Endothelial cell of umbilical vein (primary cell): ENCODE data around the gene THEMIS2.
A peak's percentile ranks its signal among the peaks of the same experiment; 100 is the strongest.

Source experiments
- EZH2 ChIP-seq: IDR thresholded peaks from 2 replicates; pipeline ENCODE4 v1.6.1; 2012; ENCODE audit warnings: borderline replicate concordance, low read depth, mild to moderate bottlenecking, moderate library complexity, low read length, inconsistent platforms; ENCODE audit not compliant: severe bottlenecking
- GATA2 ChIP-seq: IDR thresholded peaks from 2 replicates; pipeline ENCODE4 v1.7.0; 2011; ENCODE audit warnings: low read depth, mild to moderate bottlenecking, moderate library complexity, mixed read lengths, low read length; ENCODE audit not compliant: insufficient read length, insufficient read depth
- JUN ChIP-seq: IDR thresholded peaks from 2 replicates; pipeline ENCODE4 v1.6.1; 2011; ENCODE audit warnings: borderline replicate concordance, low read depth; ENCODE audit not compliant: insufficient read length, insufficient read depth
- MYC ChIP-seq: IDR thresholded peaks from one replicate; pipeline ENCODE4 v1.6.1; 2011; ENCODE audit warnings: mild to moderate bottlenecking, low read depth, low read length
- POLR2A ChIP-seq: IDR thresholded peaks from 2 replicates; pipeline ENCODE4 v1.6.1; 2012; ENCODE audit warnings: low read depth, mild to moderate bottlenecking, control low read depth, low read length
- POLR2AphosphoS5 ChIP-seq: IDR thresholded peaks from 2 replicates; pipeline ENCODE4 v1.6.1; 2012; ENCODE audit warnings: low read depth, mild to moderate bottlenecking, control low read depth, low read length, moderate library complexity; ENCODE audit not compliant: insufficient read depth
- TF ChIP-seq, protein P1 (sequence below), 2 donors: IDR thresholded peaks; 1 replicate in 1 of 2; 2 replicates in 1 of 2; pipeline ENCODE4 v1.5.1; 2011; ENCODE audit warnings: low read length in 2 of 2, mild to moderate bottlenecking in 2 of 2, moderate library complexity in 2 of 2, control low read depth in 1 of 2, inconsistent platforms in 1 of 2, low read depth in 1 of 2; ENCODE audit not compliant: insufficient read depth in 1 of 2; ENCODE audit errors: extremely low read depth in 1 of 2
- TF ChIP-seq, protein P2 (sequence below): IDR thresholded peaks from 2 replicates; pipeline ENCODE4 v1.6.1; 2011; ENCODE audit not compliant: insufficient read depth, insufficient read length

DNA sequence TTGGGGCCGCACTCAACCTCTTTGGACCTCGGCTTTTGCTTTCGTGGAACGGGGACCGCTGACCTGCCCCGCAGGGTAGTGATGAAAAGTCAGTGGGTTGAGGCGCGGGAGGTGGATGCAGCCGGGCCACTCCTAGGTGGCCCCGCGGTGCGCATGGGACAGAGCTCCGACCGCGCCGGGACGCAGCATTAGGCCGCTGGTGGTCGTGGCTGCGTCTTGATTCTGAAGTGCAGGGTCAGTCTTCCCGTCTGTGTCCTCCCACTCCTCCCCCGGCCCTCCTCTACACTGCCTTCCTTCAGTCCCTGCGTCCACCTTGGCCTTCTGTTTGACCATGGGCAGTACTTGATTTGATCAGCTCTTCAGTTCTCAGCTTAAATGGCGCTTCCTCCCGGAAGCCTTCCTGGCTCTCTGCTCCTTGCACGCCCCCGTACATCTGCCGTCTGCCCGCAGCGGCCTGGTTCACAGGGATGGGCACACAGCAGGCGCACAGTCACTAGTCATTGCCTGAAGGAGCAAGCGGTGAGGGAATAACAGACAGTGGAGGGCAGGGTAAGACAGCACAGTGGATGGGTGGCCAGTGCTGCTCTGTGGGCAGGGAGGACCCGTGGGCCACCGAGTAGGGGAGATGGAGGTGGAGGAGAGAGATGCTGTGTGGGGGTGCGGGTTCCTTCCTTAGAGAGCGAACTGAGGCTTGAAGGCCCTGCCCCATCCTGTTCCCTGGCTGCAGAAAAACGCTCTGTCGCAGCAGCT lies 633 bp downstream of the THEMIS2 start:
- TF ChIP-seq, protein P1, sequence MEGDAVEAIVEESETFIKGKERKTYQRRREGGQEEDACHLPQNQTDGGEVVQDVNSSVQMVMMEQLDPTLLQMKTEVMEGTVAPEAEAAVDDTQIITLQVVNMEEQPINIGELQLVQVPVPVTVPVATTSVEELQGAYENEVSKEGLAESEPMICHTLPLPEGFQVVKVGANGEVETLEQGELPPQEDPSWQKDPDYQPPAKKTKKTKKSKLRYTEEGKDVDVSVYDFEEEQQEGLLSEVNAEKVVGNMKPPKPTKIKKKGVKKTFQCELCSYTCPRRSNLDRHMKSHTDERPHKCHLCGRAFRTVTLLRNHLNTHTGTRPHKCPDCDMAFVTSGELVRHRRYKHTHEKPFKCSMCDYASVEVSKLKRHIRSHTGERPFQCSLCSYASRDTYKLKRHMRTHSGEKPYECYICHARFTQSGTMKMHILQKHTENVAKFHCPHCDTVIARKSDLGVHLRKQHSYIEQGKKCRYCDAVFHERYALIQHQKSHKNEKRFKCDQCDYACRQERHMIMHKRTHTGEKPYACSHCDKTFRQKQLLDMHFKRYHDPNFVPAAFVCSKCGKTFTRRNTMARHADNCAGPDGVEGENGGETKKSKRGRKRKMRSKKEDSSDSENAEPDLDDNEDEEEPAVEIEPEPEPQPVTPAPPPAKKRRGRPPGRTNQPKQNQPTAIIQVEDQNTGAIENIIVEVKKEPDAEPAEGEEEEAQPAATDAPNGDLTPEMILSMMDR (IDR thresholded peaks at IDR 0.05; ENCODE audit: extremely low read depth in 1 of 2, insufficient read depth in 1 of 2, low read depth in 1 of 2, low read length in 2 of 2): no peak
- TF ChIP-seq MYC: no peak
- peak; percentile 4 for TF ChIP-seq POLR2A
- no peak for TF ChIP-seq POLR2AphosphoS5
- TF ChIP-seq, protein P2, sequence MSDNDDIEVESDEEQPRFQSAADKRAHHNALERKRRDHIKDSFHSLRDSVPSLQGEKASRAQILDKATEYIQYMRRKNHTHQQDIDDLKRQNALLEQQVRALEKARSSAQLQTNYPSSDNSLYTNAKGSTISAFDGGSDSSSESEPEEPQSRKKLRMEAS: no peak
- TF ChIP-seq EZH2: no peak
- no peak for TF ChIP-seq JUN
- TF ChIP-seq GATA2: no peak
